SK-N-SH treated with all-trans-retinoic acid at 6 μM for 48 hours (cell line): ENCODE results near the gene ANKDD1B.

Experiments used
- ATAC-seq: fragments of 200-7000 bp; cut with Tn5 transposase; 3 replicates; pipeline ENCODE4 v1.9.1; 2020; ENCODE audit warnings: mild to moderate bottlenecking, moderate library complexity
- ARNTL ChIP-seq: fragments of 450-650 bp; formaldehyde crosslinking; IDR thresholded peaks from 2 replicates; pipeline ENCODE4 v1.5.0; 2020; ENCODE audit warnings: low read depth, mild to moderate bottlenecking, moderate library complexity, borderline replicate concordance
- CREB5 ChIP-seq: fragments of 250-450 bp; sonication (Bioruptor Pico); IDR thresholded peaks from 2 replicates; pipeline ENCODE4 v1.5.1; 2020; ENCODE audit warnings: low read depth, mild to moderate bottlenecking, moderate library complexity
- CSDC2 ChIP-seq: fragments of 250-450 bp; sonication (Bioruptor Pico); IDR thresholded peaks from 2 replicates; pipeline ENCODE4 v1.5.0; 2020; ENCODE audit warnings: mild to moderate bottlenecking, moderate library complexity
- CSRNP3 ChIP-seq: fragments of 250-450 bp; sonication (Bioruptor Pico); IDR thresholded peaks from 2 replicates; pipeline ENCODE4 v1.5.1; 2021; ENCODE audit warnings: mild to moderate bottlenecking, moderate library complexity
- GLIS3 ChIP-seq: fragments of 250-450 bp; sonication (Bioruptor Pico); IDR thresholded peaks from 2 replicates; pipeline ENCODE4 v1.5.0; 2020; ENCODE audit warnings: mild to moderate bottlenecking, moderate library complexity
- ISL1 ChIP-seq: fragments of 250-450 bp; sonication (Bioruptor Pico); IDR thresholded peaks from 2 replicates; pipeline ENCODE4 v2.1.2; 2022; ENCODE audit warnings: mild to moderate bottlenecking, moderate library complexity
- OSR1 ChIP-seq: fragments of 250-450 bp; sonication (Bioruptor Pico); IDR thresholded peaks from 2 replicates; pipeline ENCODE4 v1.8.0; 2022; ENCODE audit warnings: moderate library complexity, mild to moderate bottlenecking, inconsistent platforms
- PATZ1 ChIP-seq: fragments of 250-450 bp; sonication (Bioruptor Pico); IDR thresholded peaks from 2 replicates; pipeline ENCODE4 v1.8.0; 2020; ENCODE audit warnings: mild to moderate bottlenecking, moderate library complexity, borderline replicate concordance
- POU6F1 ChIP-seq: fragments of 250-450 bp; sonication (Bioruptor Pico); IDR thresholded peaks from 2 replicates; pipeline ENCODE4 v1.8.0; 2021; ENCODE audit warnings: low read depth, mild to moderate bottlenecking, moderate library complexity, borderline replicate concordance
- SNAI2 ChIP-seq: fragments of 250-450 bp; sonication (Bioruptor Pico); IDR thresholded peaks from 2 replicates; pipeline ENCODE4 v1.5.0; 2020; ENCODE audit warnings: mild to moderate bottlenecking, moderate library complexity
- TCF4 ChIP-seq: fragments of 250-450 bp; sonication (Bioruptor Pico); IDR thresholded peaks from 2 replicates; pipeline ENCODE4 v1.8.0; 2021; ENCODE audit warnings: mild to moderate bottlenecking, moderate library complexity, borderline replicate concordance
- TOX ChIP-seq: fragments of 250-450 bp; sonication (Bioruptor Pico); IDR thresholded peaks from 2 replicates; pipeline ENCODE4 v1.8.0; 2021; ENCODE audit warnings: mild to moderate bottlenecking, moderate library complexity, borderline replicate concordance
- TSHZ2 ChIP-seq: fragments of 250-450 bp; sonication (Bioruptor Pico); IDR thresholded peaks from 2 replicates; pipeline ENCODE4 v1.5.0; 2020; ENCODE audit warnings: mild to moderate bottlenecking, moderate library complexity
- ZC3H10 ChIP-seq: fragments of 250-450 bp; sonication (Bioruptor Pico); IDR thresholded peaks from 2 replicates; pipeline ENCODE4 v1.5.1; 2021; ENCODE audit warnings: mild to moderate bottlenecking, moderate library complexity
- ZFP3 ChIP-seq: fragments of 250-450 bp; sonication (Bioruptor Pico); IDR thresholded peaks from 2 replicates; pipeline ENCODE4 v1.5.0; 2020; ENCODE audit warnings: mild to moderate bottlenecking, moderate library complexity
- ZFP30 ChIP-seq: fragments of 450-650 bp; formaldehyde crosslinking; IDR thresholded peaks from 2 replicates; pipeline ENCODE4 v1.5.0; 2022; ENCODE audit warnings: mild to moderate bottlenecking, moderate library complexity
- ZNF565 ChIP-seq: fragments of 450-650 bp; formaldehyde crosslinking; conservative IDR thresholded peaks from 2 replicates; pipeline ENCODE4 v1.5.0; 2020; ENCODE audit warnings: low read depth, mild to moderate bottlenecking, moderate library complexity
- ZNF8 ChIP-seq: fragments of 450-650 bp; formaldehyde crosslinking; IDR thresholded peaks from 2 replicates; pipeline ENCODE4 v1.5.0; 2020; ENCODE audit warnings: mild to moderate bottlenecking, moderate library complexity

The ANKDD1B gene

GRCh38 chr5:75656311-75657003, 45.2 kb downstream of the ANKDD1B start (continued):
- no peak for TF ChIP-seq ARNTL (CRISPR knock-in tag)

- ATAC-seq = no peak
- TF ChIP-seq POU6F1 (CRISPR knock-in tag) = no peak
- TF ChIP-seq TOX (CRISPR knock-in tag) = no peak
- TF ChIP-seq CSDC2 = no peak
- no peak for TF ChIP-seq ZNF565
- TF ChIP-seq ZFP3 = no peak
- TF ChIP-seq CSRNP3 (CRISPR knock-in tag) = no peak
- no peak for TF ChIP-seq GLIS3 (CRISPR knock-in tag)
- no peak for TF ChIP-seq ZFP30 (CRISPR knock-in tag)
- no peak for TF ChIP-seq ZNF8 (CRISPR knock-in tag)
- TF ChIP-seq CREB5 (CRISPR knock-in tag) = no peak
- no peak for TF ChIP-seq ZC3H10 (CRISPR knock-in tag)
- TF ChIP-seq TCF4 (CRISPR knock-in tag) = no peak
- no peak for TF ChIP-seq ISL1 (CRISPR knock-in tag)
- TF ChIP-seq ARNTL (CRISPR knock-in tag) = no peak
- TF ChIP-seq, all 23 proteins: peak for 0
These were observed 48.7 kb downstream of the ANKDD1B start for GRCh38 chr5:75659791-75660450.

- ATAC-seq = no peak
- no peak for TF ChIP-seq ZFP3
- TF ChIP-seq OSR1 (CRISPR knock-in tag) = no peak
- no peak for TF ChIP-seq CSDC2
- no peak for TF ChIP-seq TSHZ2 (CRISPR knock-in tag)
- no peak for TF ChIP-seq TOX (CRISPR knock-in tag)
- TF ChIP-seq ZFP30 (CRISPR knock-in tag) = no peak
- no peak for TF ChIP-seq GLIS3 (CRISPR knock-in tag)
These were observed 49.6 kb downstream of the ANKDD1B start for GRCh38 chr5:75660678-75661465.

- peak; percentile 62; the same call in 2 of the 3 replicates for ATAC-seq
These were observed 50.8 kb downstream of the ANKDD1B start for GRCh38 chr5:75662061-75662460.

More at GRCh38 chr5:75662061-75662460, 50.8 kb downstream of the ANKDD1B start:
- TF ChIP-seq ZNF565 (no peak), ISL1 (CRISPR knock-in tag) (peak; percentile 68), TSHZ2 (CRISPR knock-in tag) (0 out of 2 replicates have a peak, but pooled peaks have one; percentile 44), ZNF8 (CRISPR knock-in tag) (no peak), PATZ1 (CRISPR knock-in tag) (no peak), ZC3H10 (CRISPR knock-in tag) (peak; percentile 19; the same call in 1 of the 2 replicates), POU6F1 (CRISPR knock-in tag) (no peak), SNAI2 (CRISPR knock-in tag) (0 out of 2 replicates have a peak, but pooled peaks have one; percentile 27)
